Psoas muscle (tissue), 8 donors: ENCODE data around the gene MICU1. TPM values are rescaled to one million over a fixed set of nuclear protein-coding genes. Genes with fewer than 3 reads are reported as not detected.
A peak's percentile ranks its signal among the peaks of the same experiment; 100 is the strongest.

ENCODE experiments used
- ATAC-seq, 4 donors: fragments of 200-7000 bp; cut with Tn5 transposase; one replicate each; pipeline ENCODE4 v1.9.1; 2020; ENCODE audit warnings: moderate library complexity in 3 of 4, mild to moderate bottlenecking in 2 of 4
- DNase-seq, 2 donors: peaks; one replicate each; pipeline ENCODE4 v3.0.0-alpha.2; 2020
- H3K27ac ChIP-seq: fragments of 200-600 bp; one replicate; pipeline ENCODE4 v1.8.0; 2022
- H3K27me3 ChIP-seq, 3 donors: fragments of 200-600 bp in 1 of 3; one replicate each; pipeline versions ENCODE4 v1.6.1 to v1.8.0; 2013 to 2022; ENCODE audit warnings: low read length in 2 of 3, mild to moderate bottlenecking in 2 of 3, moderate library complexity in 1 of 3; ENCODE audit not compliant: insufficient read depth in 3 of 3
- H3K36me3 ChIP-seq, 2 donors: fragments of 200-600 bp in 1 of 2; one replicate each; pipeline versions ENCODE4 v1.6.1 to v1.8.0; 2013 to 2022; ENCODE audit warnings: low read depth in 1 of 2, mild to moderate bottlenecking in 1 of 2, moderate library complexity in 1 of 2; ENCODE audit not compliant: insufficient read depth in 1 of 2
- H3K4me1 ChIP-seq: fragments of 200-600 bp; one replicate; pipeline ENCODE4 v1.8.0; 2022
- H3K4me3 ChIP-seq: fragments of 200-600 bp; one replicate; pipeline ENCODE4 v1.8.0; 2022; ENCODE audit warnings: mild to moderate bottlenecking
- H3K9me3 ChIP-seq: fragments of 200-600 bp; one replicate; pipeline ENCODE4 v1.8.0; 2022
- WGBS, 3 donors: extraction: QIAGEN DNeasy Blood & Tissue Kit; methylation state at CpG; one replicate each; pipeline versions ENCODE4 v1.1.6 to v1.1.7; 2013; 5-methylcytosine and 5-hydroxymethylcytosine counted together
- intact Hi-C, 2 donors: fragments of 100-400 bp; cut with DNase I; formaldehyde crosslinking; loops; one replicate each; pipeline versions ENCODE4 v1.11.0 to v1.14.2; 2022
- polyA plus RNA-seq, 3 donors: library from polyadenylated mRNA; stranded (reverse); fragments of 200-250 nt; gene quantifications; one replicate each; pipeline ENCODE4 v1.2.3, GENCODE V29; 2013
- total RNA-seq, 4 donors: library from RNA; stranded (reverse); fragmentation: NEBNext Ultra II Directional in 2 of 4; extraction: Animal tissue kit (Norgen Biotek cat#: 25700) in 2 of 4; gene quantifications; one replicate each; pipeline versions ENCODE4 v1.2.1 to v1.2.4, GENCODE V29; 2021 to 2023
- TF ChIP-seq, protein P1 (sequence below): fragments of 200-600 bp; IDR thresholded peaks from one replicate; pipeline ENCODE4 v1.8.0; 2022; ENCODE audit warnings: antibody characterized with exemption
- donor health status: healthy with polysubstance abuse.
- donor health status: DM: no; HTN: no; CAD: no; lungs with moderate emphysema.
- donor health status: Bipolar disorder and iron deficiency.
- donor health status: healthy.
- donor health status: DM: yes; HTN: yes; CAD: no.
- donor health status: DM: no; HTN: no; CAD: no.
- donor health status: DM: no; HTN: no; CAD: no.
- donor health status: DM: yes; HTN: yes; CAD: no.

Gene MICU1
- total and polyA plus RNA-seq, 7 donors: 31.0 to 57.8 (median 37.3) TPM

DNA sequence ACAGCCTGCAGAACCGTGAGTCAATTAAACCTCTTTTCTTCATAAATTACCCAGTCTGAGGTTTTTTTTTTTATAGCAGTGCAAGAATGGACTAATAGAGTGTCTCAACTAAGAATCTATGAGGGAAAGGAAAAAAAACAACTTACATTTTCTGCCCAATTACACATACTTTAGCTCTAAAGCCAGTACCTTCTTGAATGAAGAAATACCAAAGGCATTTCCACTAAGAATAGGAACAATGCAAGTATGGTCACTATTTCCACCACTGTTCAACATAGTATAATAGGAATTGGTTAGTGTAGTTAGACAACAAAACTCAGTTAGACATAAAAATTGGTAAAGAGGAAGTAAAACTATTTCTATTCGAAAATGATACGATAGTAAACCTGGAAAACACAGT, 37.6 kb downstream of the MICU1 start:
- 85 to 95% (median 94%) methylated on average over 3 of the region's 3 CpGs for WGBS, 3 donors
- intact Hi-C loops: no loop called here
- DNase-seq: no peak
- H3K9me3 ChIP-seq: no peaks in the 10 kb centered on the region
- no peak overlapping the region for H3K4me3 ChIP-seq
- no peak for ATAC-seq
- no peaks in the 10 kb centered on the region for H3K36me3 ChIP-seq
- TF ChIP-seq, protein P1, sequence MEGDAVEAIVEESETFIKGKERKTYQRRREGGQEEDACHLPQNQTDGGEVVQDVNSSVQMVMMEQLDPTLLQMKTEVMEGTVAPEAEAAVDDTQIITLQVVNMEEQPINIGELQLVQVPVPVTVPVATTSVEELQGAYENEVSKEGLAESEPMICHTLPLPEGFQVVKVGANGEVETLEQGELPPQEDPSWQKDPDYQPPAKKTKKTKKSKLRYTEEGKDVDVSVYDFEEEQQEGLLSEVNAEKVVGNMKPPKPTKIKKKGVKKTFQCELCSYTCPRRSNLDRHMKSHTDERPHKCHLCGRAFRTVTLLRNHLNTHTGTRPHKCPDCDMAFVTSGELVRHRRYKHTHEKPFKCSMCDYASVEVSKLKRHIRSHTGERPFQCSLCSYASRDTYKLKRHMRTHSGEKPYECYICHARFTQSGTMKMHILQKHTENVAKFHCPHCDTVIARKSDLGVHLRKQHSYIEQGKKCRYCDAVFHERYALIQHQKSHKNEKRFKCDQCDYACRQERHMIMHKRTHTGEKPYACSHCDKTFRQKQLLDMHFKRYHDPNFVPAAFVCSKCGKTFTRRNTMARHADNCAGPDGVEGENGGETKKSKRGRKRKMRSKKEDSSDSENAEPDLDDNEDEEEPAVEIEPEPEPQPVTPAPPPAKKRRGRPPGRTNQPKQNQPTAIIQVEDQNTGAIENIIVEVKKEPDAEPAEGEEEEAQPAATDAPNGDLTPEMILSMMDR: no peak
- no peak overlapping the region for H3K27ac ChIP-seq
- no peaks in the 10 kb centered on the region for H3K4me1 ChIP-seq
- no peaks in the 10 kb centered on the region for H3K27me3 ChIP-seq

DNA sequence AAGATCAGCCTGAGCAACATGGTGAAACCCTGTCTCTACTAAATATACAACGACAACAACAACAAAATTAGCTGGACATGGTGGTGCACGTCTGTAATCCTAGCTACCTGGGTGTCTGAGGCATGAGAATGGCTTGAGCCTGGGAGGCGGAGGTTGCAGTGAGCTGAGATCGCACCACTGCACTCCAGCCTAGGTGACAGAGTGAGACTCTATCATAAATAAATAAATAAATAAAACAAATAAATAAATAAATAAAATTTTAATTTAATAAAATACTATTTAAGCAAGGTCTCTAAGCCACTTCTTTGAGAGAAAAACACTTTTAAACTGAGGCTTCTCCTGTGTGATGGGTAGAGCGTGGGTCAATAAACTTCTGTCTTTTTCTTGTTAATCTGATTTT, 38.3 kb downstream of the MICU1 start:
- no peak for DNase-seq
- intact Hi-C loops: no loop called here
- 94 to 97% (median 96%) methylated on average over 5 of the region's 5 CpGs for WGBS, 3 donors

DNA sequence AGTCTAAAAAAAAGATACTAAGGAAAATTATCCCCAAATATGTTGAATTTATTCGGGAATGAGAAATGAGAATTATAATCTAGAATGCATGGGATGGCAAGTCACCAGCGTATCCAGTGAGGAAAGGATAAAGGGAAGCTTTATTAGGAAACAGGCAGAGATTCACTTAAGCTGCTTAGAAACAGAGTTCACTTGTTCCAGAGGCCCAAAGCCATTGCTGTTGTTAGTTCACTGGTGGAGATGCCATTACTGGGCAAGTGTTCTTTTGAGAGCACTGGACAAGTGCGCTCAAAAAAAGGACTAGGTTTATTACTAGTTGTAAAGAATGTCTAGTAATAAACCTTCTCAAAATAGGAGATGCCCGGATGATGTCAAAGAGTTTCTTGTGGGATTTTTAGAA, 51.2 kb downstream of the MICU1 start:
- DNase-seq (no peak), ATAC-seq (no peak)
- Histone ChIP-seq H3K27ac (no peak overlapping the region), H3K4me3 (no peak overlapping the region), H3K36me3 (no peaks in the 10 kb centered on the region), H3K27me3 (no peaks in the 10 kb centered on the region), H3K4me1 (peaks cover 9% of the 10 kb centered on the region), H3K9me3 (no peaks in the 10 kb centered on the region)
- TF ChIP-seq, protein P1: no peak
- intact Hi-C loops: no loop called here
- WGBS, 3 donors: 89 to 93% (median 89%) methylated on average over 4 of the region's 4 CpGs

More for the DNA sequence above, 38.3 kb downstream of the MICU1 start:
- H3K4me3 ChIP-seq: no peak overlapping the region
- TF ChIP-seq, protein P1: no peak
- no peaks in the 10 kb centered on the region for H3K9me3 ChIP-seq
- H3K36me3 ChIP-seq: no peaks in the 10 kb centered on the region
- H3K27me3 ChIP-seq: no peaks in the 10 kb centered on the region
- no peaks in the 10 kb centered on the region for H3K4me1 ChIP-seq
- H3K27ac ChIP-seq: no peak overlapping the region
- ATAC-seq: no peak

DNA sequence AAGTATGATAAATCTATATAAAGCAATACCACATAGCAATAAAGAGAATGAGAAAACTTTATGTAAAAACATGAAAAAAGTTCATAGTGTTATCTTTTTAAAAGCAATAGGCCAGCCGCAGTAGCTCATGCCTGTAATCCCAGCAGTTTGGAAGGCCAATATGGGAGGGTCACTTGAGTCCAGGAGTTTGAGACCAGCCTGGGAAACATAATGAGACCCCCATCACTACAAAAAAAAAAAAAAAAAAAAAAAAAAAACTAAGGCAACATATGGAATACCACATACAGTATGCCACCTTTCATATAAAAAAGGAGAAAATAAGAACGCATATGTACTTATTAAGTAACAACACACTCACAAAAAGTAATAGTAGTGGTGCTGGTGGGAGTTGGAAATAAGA, 52.8 kb downstream of the MICU1 start:
- no peak overlapping the region for H3K4me3 ChIP-seq
- H3K27ac ChIP-seq: no peak overlapping the region
- TF ChIP-seq, protein P1: no peak
- intact Hi-C loops: no loop called here
- WGBS, 3 donors: 96 to 99% (median 97%) methylated on average over 2 of the region's 2 CpGs
- DNase-seq: no peak
- no peaks in the 10 kb centered on the region for H3K36me3 ChIP-seq
- H3K27me3 ChIP-seq: no peaks in the 10 kb centered on the region
- peaks cover 13% of the 10 kb centered on the region for H3K4me1 ChIP-seq
- ATAC-seq: no peak
- H3K9me3 ChIP-seq: no peaks in the 10 kb centered on the region

DNA sequence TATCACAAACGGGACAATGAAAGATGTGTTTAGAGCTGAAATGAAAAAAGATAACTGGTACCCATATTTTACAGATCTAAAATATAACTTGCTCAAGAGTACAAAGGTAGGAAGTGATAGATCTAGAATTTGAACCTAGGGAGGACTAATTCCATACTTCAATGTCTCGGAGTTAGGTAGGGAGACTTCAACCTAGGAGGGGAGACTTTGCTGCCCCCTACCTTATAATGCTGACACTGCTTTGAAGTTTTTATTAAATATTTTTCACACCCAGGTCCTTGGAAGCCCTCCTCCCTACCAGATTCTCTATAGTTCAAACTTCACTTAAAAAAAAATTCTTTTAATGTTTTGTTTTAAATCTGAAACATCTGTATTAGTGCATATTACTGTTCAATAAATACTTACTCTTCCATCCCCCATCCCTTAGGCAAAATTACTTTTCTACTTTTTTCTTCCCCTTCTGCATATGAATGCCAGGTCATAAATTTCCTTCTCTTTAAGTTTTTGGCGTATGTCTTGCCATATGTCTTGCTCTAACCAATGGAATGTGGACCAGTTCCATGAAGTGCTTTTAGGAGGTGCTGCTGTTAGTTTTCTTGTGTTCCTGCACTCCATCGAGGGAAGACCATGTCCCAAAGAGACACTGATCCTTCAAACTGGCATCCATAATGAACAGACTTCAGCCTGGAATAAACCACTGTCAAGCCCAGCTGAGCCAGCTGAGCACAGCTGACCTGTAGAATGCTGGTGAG, 57.8 kb downstream of the MICU1 start:
- Histone ChIP-seq H3K27me3 (no peaks in the 10 kb centered on the region), H3K4me1 (peaks cover 29% of the 10 kb centered on the region), H3K4me3 (no peak overlapping the region), H3K27ac (peak overlapping the region; percentile 77), H3K36me3 (peaks cover 0 to 33% of the 10 kb centered on the region in 2 donors), H3K9me3 (no peaks in the 10 kb centered on the region)
- intact Hi-C loops: no loop called here
- peak; percentile 44 to 66 (median 64) for ATAC-seq
- DNase-seq: no peak
- TF ChIP-seq, protein P1: peak; percentile 25
- WGBS, 3 donors: 40 to 59% (median 44%) methylated on average over 4 of the region's 4 CpGs
